Type B pancreatic cell (in vitro differentiated cells): ENCODE data around the gene FAM124A. TPM values are rescaled to one million over a fixed set of nuclear protein-coding genes. Genes with fewer than 3 reads are reported as not detected.

Experiments
- DNase-seq: peaks from one replicate; pipeline ENCODE4 v3.0.0; 2021; ENCODE audit warnings: mixed read lengths; ENCODE audit not compliant: unreplicated experiment; ENCODE audit errors: extremely low spot score
- H3K27ac Mint-ChIP-seq: 2 replicates; pipeline ENCODE4 v1.8.0; 2021; ENCODE audit warnings: mild to moderate bottlenecking, mixed read lengths
- H3K27me3 Mint-ChIP-seq: 2 replicates; pipeline ENCODE4 v1.8.0; 2021; ENCODE audit warnings: mixed read lengths
- H3K36me3 Mint-ChIP-seq: 2 replicates; pipeline ENCODE4 v1.8.0; 2021; ENCODE audit warnings: mixed read lengths
- H3K4me1 Mint-ChIP-seq: one replicate; pipeline ENCODE4 v1.8.0; 2021; ENCODE audit warnings: mixed read lengths; ENCODE audit not compliant: unreplicated experiment
- H3K4me3 Mint-ChIP-seq: 2 replicates; pipeline ENCODE4 v1.8.0; 2021; ENCODE audit warnings: mild to moderate bottlenecking, mixed read lengths
- H3K9me3 Mint-ChIP-seq: 2 replicates; pipeline ENCODE4 v1.8.0; 2021; ENCODE audit warnings: mixed read lengths
- CTCF ChIP-seq: fragments of 200-600 bp; sonication (generic); conservative IDR thresholded peaks from 2 replicates; pipeline ENCODE4 v1.5.0; 2021; ENCODE audit warnings: antibody characterized with exemption, mild to moderate bottlenecking
- total RNA-seq: library from RNA; stranded (reverse); gene quantifications from 2 replicates; pipeline ENCODE4 v1.2.1, GENCODE V29; 2021; ENCODE audit warnings: low replicate concordance

Gene FAM124A
- total RNA-seq, 1 donor from 2014 or later = 4.5 TPM

GRCh38 chr13:51227404-51227803, 5.2 kb downstream of the FAM124A start:
- no peak for DNase-seq
- no peak overlapping the region for H3K4me3 Mint-ChIP-seq
- H3K27me3 Mint-ChIP-seq = peaks cover 65% of the 10 kb centered on the region
- H3K27ac Mint-ChIP-seq = no peak overlapping the region
- H3K36me3 Mint-ChIP-seq = peaks cover 4% of the 10 kb centered on the region
- H3K4me1 Mint-ChIP-seq = no peaks in the 10 kb centered on the region
- no peaks in the 10 kb centered on the region for H3K9me3 Mint-ChIP-seq
- no peak for TF ChIP-seq CTCF

GRCh38 chr13:51229101-51229719, 7.0 kb downstream of the FAM124A start:
- no peak overlapping the region for H3K4me3 Mint-ChIP-seq
- no peak for DNase-seq
- H3K9me3 Mint-ChIP-seq = no peaks in the 10 kb centered on the region
- H3K27ac Mint-ChIP-seq = no peak overlapping the region
- TF ChIP-seq CTCF = no peak
- peaks cover 50% of the 10 kb centered on the region for H3K27me3 Mint-ChIP-seq
- no peaks in the 10 kb centered on the region for H3K4me1 Mint-ChIP-seq
- H3K36me3 Mint-ChIP-seq = peaks cover 7% of the 10 kb centered on the region

GRCh38 chr13:51229731-51230130, 7.5 kb downstream of the FAM124A start:
- H3K36me3 Mint-ChIP-seq = peaks cover 5% of the 10 kb centered on the region
- H3K27me3 Mint-ChIP-seq = peaks cover 46% of the 10 kb centered on the region
- no peaks in the 10 kb centered on the region for H3K9me3 Mint-ChIP-seq
- no peak for TF ChIP-seq CTCF
- H3K4me3 Mint-ChIP-seq = no peak overlapping the region
- H3K27ac Mint-ChIP-seq = no peak overlapping the region
- H3K4me1 Mint-ChIP-seq = no peaks in the 10 kb centered on the region
- no peak for DNase-seq

- Mint-ChIP-seq H3K4me1 (no peaks in the 10 kb centered on the region), H3K27ac (no peak overlapping the region), H3K36me3 (peaks cover 3% of the 10 kb centered on the region), H3K9me3 (no peaks in the 10 kb centered on the region), H3K4me3 (no peak overlapping the region), H3K27me3 (peaks cover 40% of the 10 kb centered on the region)
- no peak for TF ChIP-seq CTCF
- no peak for DNase-seq
These were observed 8.4 kb downstream of the FAM124A start for GRCh38 chr13:51230477-51231105.

- Mint-ChIP-seq H3K27ac (no peak overlapping the region), H3K4me1 (no peaks in the 10 kb centered on the region)
These were observed 9.3 kb downstream of the FAM124A start for GRCh38 chr13:51231456-51231855.

More at GRCh38 chr13:51231456-51231855, 9.3 kb downstream of the FAM124A start:
- no peak for DNase-seq
- H3K36me3 Mint-ChIP-seq = peaks cover 3% of the 10 kb centered on the region
- peaks cover 40% of the 10 kb centered on the region for H3K27me3 Mint-ChIP-seq
- no peaks in the 10 kb centered on the region for H3K9me3 Mint-ChIP-seq
- TF ChIP-seq CTCF = no peak
- H3K4me3 Mint-ChIP-seq = no peak overlapping the region
